Measurements from ENCODE around the gene TTC14. TPM values are rescaled to one million over a fixed set of nuclear protein-coding genes. Genes with fewer than 3 reads are reported as not detected.

The TTC14 gene
- total RNA-seq, 1 donor from 2014 or later = 39.2 TPM

DNA sequence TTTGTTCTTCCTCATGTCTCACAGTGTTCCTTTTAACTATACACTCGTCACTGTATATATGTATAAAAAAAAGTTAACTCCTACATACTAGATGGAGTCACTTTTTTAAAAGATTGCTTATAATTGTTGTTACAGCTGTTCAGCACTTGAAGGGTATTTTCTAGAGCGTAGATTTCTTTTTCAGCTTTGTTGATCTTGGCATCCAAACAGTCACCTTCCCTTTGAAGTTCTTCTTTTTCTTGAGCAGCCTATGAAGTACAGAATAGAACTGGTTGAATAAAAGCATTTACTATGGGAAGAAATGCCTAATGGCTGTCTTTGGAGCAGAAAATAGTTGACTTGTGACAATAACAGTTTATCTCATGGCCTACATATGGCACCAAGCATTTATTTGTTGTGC is 17.8 kb downstream of the TTC14 start:
- H3K27ac Mint-ChIP-seq (ENCODE audit: unreplicated experiment) = no peak overlapping the region
- TF ChIP-seq, protein P1, sequence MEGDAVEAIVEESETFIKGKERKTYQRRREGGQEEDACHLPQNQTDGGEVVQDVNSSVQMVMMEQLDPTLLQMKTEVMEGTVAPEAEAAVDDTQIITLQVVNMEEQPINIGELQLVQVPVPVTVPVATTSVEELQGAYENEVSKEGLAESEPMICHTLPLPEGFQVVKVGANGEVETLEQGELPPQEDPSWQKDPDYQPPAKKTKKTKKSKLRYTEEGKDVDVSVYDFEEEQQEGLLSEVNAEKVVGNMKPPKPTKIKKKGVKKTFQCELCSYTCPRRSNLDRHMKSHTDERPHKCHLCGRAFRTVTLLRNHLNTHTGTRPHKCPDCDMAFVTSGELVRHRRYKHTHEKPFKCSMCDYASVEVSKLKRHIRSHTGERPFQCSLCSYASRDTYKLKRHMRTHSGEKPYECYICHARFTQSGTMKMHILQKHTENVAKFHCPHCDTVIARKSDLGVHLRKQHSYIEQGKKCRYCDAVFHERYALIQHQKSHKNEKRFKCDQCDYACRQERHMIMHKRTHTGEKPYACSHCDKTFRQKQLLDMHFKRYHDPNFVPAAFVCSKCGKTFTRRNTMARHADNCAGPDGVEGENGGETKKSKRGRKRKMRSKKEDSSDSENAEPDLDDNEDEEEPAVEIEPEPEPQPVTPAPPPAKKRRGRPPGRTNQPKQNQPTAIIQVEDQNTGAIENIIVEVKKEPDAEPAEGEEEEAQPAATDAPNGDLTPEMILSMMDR (conservative IDR thresholded peaks at IDR 0.05) = no peak
- H3K9me3 Mint-ChIP-seq = no peaks in the 10 kb centered on the region
- H3K27me3 Mint-ChIP-seq (ENCODE audit: low read depth) = no peaks in the 10 kb centered on the region
- no peak overlapping the region for H3K4me3 Mint-ChIP-seq
- DNase-seq (ENCODE audit: low read depth, low spot score) = no peak
- peaks cover 14% of the 10 kb centered on the region for H3K36me3 Mint-ChIP-seq (ENCODE audit: low read depth)
- H3K4me1 Mint-ChIP-seq = no peaks in the 10 kb centered on the region

DNA sequence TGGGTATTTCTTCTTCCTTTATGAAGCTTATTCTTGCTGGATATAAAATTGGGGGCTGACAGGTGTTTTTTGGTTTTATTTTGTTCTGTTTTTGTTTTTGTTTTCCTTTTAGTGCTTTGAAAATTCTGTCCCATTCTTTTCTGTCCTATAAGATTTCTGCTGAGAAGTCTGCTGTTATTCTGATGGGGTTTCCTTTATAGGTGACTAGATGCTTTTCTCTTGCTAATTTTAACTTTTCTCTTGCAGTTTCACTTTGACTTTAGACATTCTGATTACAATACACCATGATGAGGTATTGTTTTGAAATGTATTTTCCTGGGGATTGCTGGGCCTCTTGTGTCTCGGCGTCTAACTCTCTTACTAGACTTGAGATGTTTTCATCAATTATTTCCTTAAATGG is 22.8 kb downstream of the TTC14 start:
- DNase-seq (ENCODE audit: low read depth, low spot score) = no peak
- Mint-ChIP-seq H3K4me1 (no peaks in the 10 kb centered on the region), H3K27me3 (ENCODE audit: low read depth) (no peaks in the 10 kb centered on the region), H3K36me3 (ENCODE audit: low read depth) (peaks cover 11% of the 10 kb centered on the region), H3K4me3 (no peak overlapping the region), H3K27ac (ENCODE audit: unreplicated experiment) (no peak overlapping the region), H3K9me3 (no peaks in the 10 kb centered on the region)
- TF ChIP-seq, protein P1 (conservative IDR thresholded peaks at IDR 0.05) = no peak

DNA sequence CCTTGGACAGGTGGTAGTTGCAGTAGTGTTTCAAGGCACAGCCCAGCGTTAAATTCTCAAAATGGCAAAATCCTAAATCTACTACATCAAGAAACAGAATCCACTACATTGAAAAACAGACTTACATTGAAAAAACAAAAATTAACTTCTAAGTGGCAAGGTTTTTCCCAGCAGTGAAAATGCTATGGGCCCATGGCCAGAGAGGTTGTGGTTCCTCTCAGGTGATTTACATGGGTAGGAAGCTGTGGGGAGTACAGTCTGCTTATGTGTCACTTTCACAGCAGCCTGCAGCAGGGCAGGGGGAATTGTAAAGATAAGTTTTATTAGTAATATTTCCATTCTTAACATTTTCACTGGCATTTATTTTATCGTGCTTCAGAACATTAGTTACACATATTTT is 24.9 kb downstream of the TTC14 start:
- no peaks in the 10 kb centered on the region for H3K9me3 Mint-ChIP-seq
- peaks cover 7% of the 10 kb centered on the region for H3K36me3 Mint-ChIP-seq (ENCODE audit: low read depth)
- H3K27me3 Mint-ChIP-seq (ENCODE audit: low read depth) = no peaks in the 10 kb centered on the region
- DNase-seq (ENCODE audit: low read depth, low spot score) = no peak
- TF ChIP-seq, protein P1 (conservative IDR thresholded peaks at IDR 0.05) = no peak
- H3K4me1 Mint-ChIP-seq = no peaks in the 10 kb centered on the region
- H3K27ac Mint-ChIP-seq (ENCODE audit: unreplicated experiment) = no peak overlapping the region
- no peak overlapping the region for H3K4me3 Mint-ChIP-seq

DNA sequence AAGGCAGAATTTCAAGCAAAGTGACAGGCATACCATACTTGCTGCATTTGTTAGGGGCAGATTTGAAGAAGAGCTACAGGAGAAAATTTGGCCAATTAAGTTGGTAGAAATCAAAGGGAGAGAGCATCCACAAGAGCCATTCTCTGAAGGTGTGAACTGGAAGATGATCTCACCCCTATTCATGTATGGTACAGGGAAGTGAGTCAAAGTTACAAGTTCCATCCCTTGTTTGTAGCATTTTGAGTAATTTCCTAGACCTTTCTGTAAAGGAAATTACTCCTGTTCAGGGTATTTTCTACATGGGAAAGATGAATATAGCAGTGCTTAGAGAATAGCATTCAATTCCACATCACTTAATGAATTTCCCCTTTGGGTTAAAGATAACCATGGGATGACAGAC is 28.4 kb downstream of the TTC14 start:
- Mint-ChIP-seq H3K27ac (ENCODE audit: unreplicated experiment) (no peak overlapping the region), H3K4me3 (no peak overlapping the region), H3K4me1 (no peaks in the 10 kb centered on the region), H3K36me3 (ENCODE audit: low read depth) (peaks cover 3% of the 10 kb centered on the region), H3K27me3 (ENCODE audit: low read depth) (peaks cover 22% of the 10 kb centered on the region), H3K9me3 (peaks cover 3% of the 10 kb centered on the region)
- DNase-seq (ENCODE audit: low read depth, low spot score) = no peak
- TF ChIP-seq, protein P1 (conservative IDR thresholded peaks at IDR 0.05) = no peak

DNA sequence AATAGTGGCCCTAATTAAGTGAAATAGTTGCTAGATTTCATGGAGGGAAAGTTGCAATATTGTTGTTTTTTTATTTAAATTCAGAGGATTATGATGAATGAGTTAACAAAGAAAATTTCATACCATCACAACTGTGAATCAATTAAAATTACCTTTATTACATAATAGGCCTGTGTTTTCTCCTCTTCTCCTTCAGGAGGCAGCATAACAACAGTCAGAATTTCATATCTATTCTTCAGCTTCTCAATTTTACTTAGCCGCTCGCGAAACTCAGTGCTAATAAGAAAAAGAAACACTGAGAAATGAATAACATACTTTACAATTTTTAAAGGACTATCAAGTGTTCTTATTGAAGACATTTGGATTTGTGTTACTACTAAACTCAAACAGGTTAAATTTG is 29.4 kb downstream of the TTC14 start:
- H3K27me3 Mint-ChIP-seq (ENCODE audit: low read depth) = peaks cover 30% of the 10 kb centered on the region
- H3K36me3 Mint-ChIP-seq (ENCODE audit: low read depth) = no peaks in the 10 kb centered on the region
- peaks cover 3% of the 10 kb centered on the region for H3K9me3 Mint-ChIP-seq
- H3K4me1 Mint-ChIP-seq = no peaks in the 10 kb centered on the region
- TF ChIP-seq, protein P1 (conservative IDR thresholded peaks at IDR 0.05) = no peak
- no peak overlapping the region for H3K27ac Mint-ChIP-seq (ENCODE audit: unreplicated experiment)
- DNase-seq (ENCODE audit: low read depth, low spot score) = no peak
- H3K4me3 Mint-ChIP-seq = no peak overlapping the region

DNA sequence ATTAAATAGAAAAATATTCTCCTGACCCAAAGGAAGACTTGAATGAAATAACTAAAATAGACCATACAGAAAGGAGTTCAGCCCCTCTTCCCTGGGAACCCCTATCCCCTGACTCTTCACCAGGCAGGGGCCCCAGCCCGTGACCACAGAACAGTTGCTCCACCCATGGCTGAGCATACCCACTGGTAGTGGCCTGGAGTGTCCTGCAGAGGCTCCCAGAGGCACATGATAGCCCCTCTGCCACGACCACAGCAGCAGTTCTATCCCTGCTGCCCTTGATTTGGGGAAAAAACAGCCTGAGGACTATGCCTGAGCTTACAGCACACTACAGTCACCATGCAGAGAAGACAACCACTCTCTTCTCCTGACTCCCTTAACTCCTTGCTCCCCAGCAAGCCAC is 31.8 kb downstream of the TTC14 start:
- H3K9me3 Mint-ChIP-seq = peaks cover 3% of the 10 kb centered on the region
- H3K4me1 Mint-ChIP-seq = no peaks in the 10 kb centered on the region
- TF ChIP-seq, protein P1 (conservative IDR thresholded peaks at IDR 0.05) = no peak
- H3K4me3 Mint-ChIP-seq = no peak overlapping the region
- H3K36me3 Mint-ChIP-seq (ENCODE audit: low read depth) = no peaks in the 10 kb centered on the region
- no peak for DNase-seq (ENCODE audit: low read depth, low spot score)
- H3K27me3 Mint-ChIP-seq (ENCODE audit: low read depth) = peaks cover 45% of the 10 kb centered on the region
- H3K27ac Mint-ChIP-seq (ENCODE audit: unreplicated experiment) = no peak overlapping the region
